ENCODE results near the gene DCHS2.

DNA sequence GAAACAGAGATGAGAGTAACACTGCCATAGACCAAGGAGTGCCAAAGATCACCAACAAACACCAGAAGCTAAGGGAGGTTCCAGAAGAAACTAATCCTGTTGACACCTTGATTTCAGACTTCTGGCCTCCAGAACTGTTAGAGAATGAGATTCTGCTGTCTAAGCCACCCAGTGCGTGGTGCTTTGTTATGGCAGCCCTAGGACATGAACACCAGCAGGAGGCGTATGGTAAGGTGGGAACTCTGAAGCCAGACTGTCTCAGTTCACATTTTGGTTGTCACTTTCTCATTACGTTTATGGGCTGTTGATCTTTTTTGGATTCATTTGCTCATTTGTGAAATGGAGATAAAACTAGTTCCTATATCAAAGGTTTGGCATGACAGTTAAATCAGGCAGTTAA lies 142.9 kb downstream of the DCHS2 start:
- TF ChIP-seq, protein P1, sequence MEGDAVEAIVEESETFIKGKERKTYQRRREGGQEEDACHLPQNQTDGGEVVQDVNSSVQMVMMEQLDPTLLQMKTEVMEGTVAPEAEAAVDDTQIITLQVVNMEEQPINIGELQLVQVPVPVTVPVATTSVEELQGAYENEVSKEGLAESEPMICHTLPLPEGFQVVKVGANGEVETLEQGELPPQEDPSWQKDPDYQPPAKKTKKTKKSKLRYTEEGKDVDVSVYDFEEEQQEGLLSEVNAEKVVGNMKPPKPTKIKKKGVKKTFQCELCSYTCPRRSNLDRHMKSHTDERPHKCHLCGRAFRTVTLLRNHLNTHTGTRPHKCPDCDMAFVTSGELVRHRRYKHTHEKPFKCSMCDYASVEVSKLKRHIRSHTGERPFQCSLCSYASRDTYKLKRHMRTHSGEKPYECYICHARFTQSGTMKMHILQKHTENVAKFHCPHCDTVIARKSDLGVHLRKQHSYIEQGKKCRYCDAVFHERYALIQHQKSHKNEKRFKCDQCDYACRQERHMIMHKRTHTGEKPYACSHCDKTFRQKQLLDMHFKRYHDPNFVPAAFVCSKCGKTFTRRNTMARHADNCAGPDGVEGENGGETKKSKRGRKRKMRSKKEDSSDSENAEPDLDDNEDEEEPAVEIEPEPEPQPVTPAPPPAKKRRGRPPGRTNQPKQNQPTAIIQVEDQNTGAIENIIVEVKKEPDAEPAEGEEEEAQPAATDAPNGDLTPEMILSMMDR (IDR thresholded peaks at IDR 0.05): no peak
- no peak for TF ChIP-seq POLR2A (IDR thresholded peaks at IDR 0.05)

Data from esophagus squamous epithelium (tissue), 4 donors.